Mucosa of descending colon (tissue), 3 donors: Measurements from ENCODE around the gene WIPF2. TPM values are rescaled to one million over a fixed set of nuclear protein-coding genes. Genes with fewer than 3 reads are reported as not detected.

ENCODE experiments used
- ATAC-seq: fragments of 200-7000 bp; cut with Tn5 transposase; one replicate; pipeline ENCODE4 v1.9.1; 2020; ENCODE audit warnings: mild to moderate bottlenecking, moderate library complexity
- DNase-seq, 3 donors: peaks; one replicate each; pipeline ENCODE4 v3.0.0-alpha.2; 2020
- H3K36me3 ChIP-seq: fragments of 200-600 bp; one replicate; pipeline ENCODE4 v1.8.0; 2021; ENCODE audit warnings: low read depth, mild to moderate bottlenecking
- H3K4me1 ChIP-seq: fragments of 200-600 bp; one replicate; pipeline ENCODE4 v1.8.0; 2021; ENCODE audit warnings: low read depth, mild to moderate bottlenecking
- H3K4me3 ChIP-seq: fragments of 200-600 bp; one replicate; pipeline ENCODE4 v1.8.0; 2021; ENCODE audit warnings: mild to moderate bottlenecking
- H3K9me3 ChIP-seq: fragments of 200-600 bp; one replicate; pipeline ENCODE4 v1.8.0; 2021; ENCODE audit warnings: mild to moderate bottlenecking
- CTCF ChIP-seq: fragments of 200-600 bp; IDR thresholded peaks from one replicate; pipeline ENCODE4 v1.8.0; 2022; ENCODE audit warnings: antibody characterized with exemption, mild to moderate bottlenecking
- intact Hi-C, 2 donors: fragments of 100-400 bp; cut with DNase I in 1 of 2; cut with micrococcal nuclease in 1 of 2; formaldehyde crosslinking; loops; one replicate each; pipeline versions ENCODE4 v1.11.0 to v1.11.1; 2022; cut with DNase I, micrococcal nuclease
- total RNA-seq, 3 donors: library from RNA; stranded (reverse); fragmentation: NEBNext Ultra II Directional in 2 of 3; extraction: Animal tissue kit (Norgen Biotek cat#: 25700) in 2 of 3; gene quantifications; one replicate each; pipeline versions ENCODE4 v1.2.1 to v1.2.4, GENCODE V29; 2021 to 2023
- donor health status: DM: no; HTN: no; CAD: no; lungs with moderate emphysema.
- donor health status: DM: no; HTN: no; CAD: no.
- donor health status: DM: no; HTN: yes; CAD: no.

WIPF2 gene
- total RNA-seq, 3 donors from 2014 or later = 41.4 to 56.2 (median 42.8) TPM

- DNase-seq (peak in 1 of 3 donors; percentile 44), ATAC-seq (no peak)
- Histone ChIP-seq H3K4me1 (peaks cover 66% of the 10 kb centered on the region), H3K4me3 (no peak overlapping the region), H3K9me3 (no peaks in the 10 kb centered on the region), H3K36me3 (no peaks in the 10 kb centered on the region)
- no peak for TF ChIP-seq CTCF
- intact Hi-C loops = no loop called here
These were observed 93.1 kb downstream of the WIPF2 start for GRCh38 chr17:40312131-40312731.

- Histone ChIP-seq H3K36me3 (no peaks in the 10 kb centered on the region), H3K4me1 (peaks cover 63% of the 10 kb centered on the region), H3K4me3 (no peak overlapping the region), H3K9me3 (no peaks in the 10 kb centered on the region)
- intact Hi-C loops = no loop called here
- no peak for ATAC-seq
- no peak for TF ChIP-seq CTCF
- DNase-seq = no peak
These were observed 94.0 kb downstream of the WIPF2 start for GRCh38 chr17:40312893-40313667.

- Histone ChIP-seq H3K36me3 (no peaks in the 10 kb centered on the region), H3K9me3 (no peaks in the 10 kb centered on the region), H3K4me3 (no peak overlapping the region), H3K4me1 (peaks cover 54% of the 10 kb centered on the region)
- intact Hi-C loops = no loop called here
- TF ChIP-seq CTCF = no peak
- DNase-seq (no peak), ATAC-seq (no peak)
These were observed 94.8 kb downstream of the WIPF2 start for GRCh38 chr17:40313668-40314583.

- Histone ChIP-seq H3K4me3 (no peak overlapping the region), H3K9me3 (no peaks in the 10 kb centered on the region), H3K36me3 (no peaks in the 10 kb centered on the region), H3K4me1 (peaks cover 48% of the 10 kb centered on the region)
- ATAC-seq (peak; percentile 55), DNase-seq (peak; percentile 82 to 96 (median 86))
- no peak for TF ChIP-seq CTCF
- intact Hi-C loops = no loop called here
These were observed 95.5 kb downstream of the WIPF2 start for GRCh38 chr17:40314584-40314956.

- Histone ChIP-seq H3K4me1 (peaks cover 47% of the 10 kb centered on the region), H3K4me3 (no peak overlapping the region), H3K9me3 (no peaks in the 10 kb centered on the region), H3K36me3 (no peaks in the 10 kb centered on the region)
- ATAC-seq (no peak), DNase-seq (peak in 1 of 3 donors; percentile 3)
- intact Hi-C loops = no loop called here
- no peak for TF ChIP-seq CTCF
These were observed 96.1 kb downstream of the WIPF2 start for GRCh38 chr17:40315206-40315605.
